HL-60 (cell line): ENCODE data around the gene NAGA.

Source experiments
- DNase-seq, 2 experiments: peaks; one replicate each; pipeline ENCODE4 v3.0.0-alpha.2; 2010 to 2020; ENCODE audit warnings: low read depth in 1 of 2, low spot score in 1 of 2
- H3K27ac ChIP-seq: fragments of 250-450 bp; sonication (Bioruptor Pico); replicated peaks from 2 replicates; pipeline ENCODE4 v1.5.1; 2020; ENCODE audit warnings: mild to moderate bottlenecking, moderate library complexity
- H3K27me3 ChIP-seq: fragments of 250-450 bp; sonication (Bioruptor Pico); 2 replicates; pipeline ENCODE4 v1.5.1; 2021; ENCODE audit warnings: mild to moderate bottlenecking, moderate library complexity; ENCODE audit not compliant: insufficient read depth, poor library complexity, severe bottlenecking
- H3K4me3 ChIP-seq: replicated peaks from 2 replicates; pipeline ENCODE4 v1.5.1; 2011; ENCODE audit warnings: mild to moderate bottlenecking, control low read depth, low read length; ENCODE audit not compliant: insufficient read depth
- GABPA ChIP-seq: IDR thresholded peaks from 2 replicates; pipeline ENCODE4 v1.6.1; 2012; ENCODE audit warnings: low read depth
- POLR2AphosphoS5 ChIP-seq: IDR thresholded peaks from 2 replicates; pipeline ENCODE4 v1.6.1; 2012; ENCODE audit warnings: low read depth
- SPI1 ChIP-seq: IDR thresholded peaks from 2 replicates; pipeline ENCODE4 v1.6.1; 2012; ENCODE audit warnings: low read depth, mild to moderate bottlenecking, borderline replicate concordance
- TF ChIP-seq, protein P1 (sequence below): IDR thresholded peaks from one replicate; pipeline ENCODE4 v1.5.1; 2011; ENCODE audit warnings: low read length, control low read depth, inconsistent platforms; ENCODE audit not compliant: insufficient read depth
- TF ChIP-seq, protein P2 (sequence below): IDR thresholded peaks from 2 replicates; pipeline ENCODE4 v1.6.1; 2012; ENCODE audit warnings: low read depth; ENCODE audit not compliant: insufficient replicate concordance

NAGA gene

DNA sequence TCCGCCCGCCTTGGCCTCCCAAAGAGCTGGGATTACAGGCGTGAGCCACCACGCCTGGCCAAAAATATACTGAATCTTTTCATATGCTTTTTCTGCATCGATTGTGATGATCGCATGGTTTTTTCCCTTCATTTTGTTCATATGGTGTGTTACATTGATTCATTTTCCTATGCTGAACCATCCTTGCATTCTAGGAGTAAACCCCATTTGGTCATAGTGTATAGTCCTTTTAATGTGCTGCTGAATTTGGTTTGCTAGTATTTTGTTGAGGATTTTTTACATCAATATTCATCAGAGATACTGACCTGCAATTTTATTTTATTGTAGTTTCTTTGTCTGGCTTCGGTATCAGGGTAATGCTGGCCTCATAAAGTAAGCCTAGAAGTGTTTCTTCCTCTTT lies 59.8 kb downstream of the NAGA start:
- H3K4me3 ChIP-seq = no peak overlapping the region
- no peaks in the 10 kb centered on the region for H3K27me3 ChIP-seq
- DNase-seq = no peak
- TF ChIP-seq SPI1 = no peak
- TF ChIP-seq, protein P1, sequence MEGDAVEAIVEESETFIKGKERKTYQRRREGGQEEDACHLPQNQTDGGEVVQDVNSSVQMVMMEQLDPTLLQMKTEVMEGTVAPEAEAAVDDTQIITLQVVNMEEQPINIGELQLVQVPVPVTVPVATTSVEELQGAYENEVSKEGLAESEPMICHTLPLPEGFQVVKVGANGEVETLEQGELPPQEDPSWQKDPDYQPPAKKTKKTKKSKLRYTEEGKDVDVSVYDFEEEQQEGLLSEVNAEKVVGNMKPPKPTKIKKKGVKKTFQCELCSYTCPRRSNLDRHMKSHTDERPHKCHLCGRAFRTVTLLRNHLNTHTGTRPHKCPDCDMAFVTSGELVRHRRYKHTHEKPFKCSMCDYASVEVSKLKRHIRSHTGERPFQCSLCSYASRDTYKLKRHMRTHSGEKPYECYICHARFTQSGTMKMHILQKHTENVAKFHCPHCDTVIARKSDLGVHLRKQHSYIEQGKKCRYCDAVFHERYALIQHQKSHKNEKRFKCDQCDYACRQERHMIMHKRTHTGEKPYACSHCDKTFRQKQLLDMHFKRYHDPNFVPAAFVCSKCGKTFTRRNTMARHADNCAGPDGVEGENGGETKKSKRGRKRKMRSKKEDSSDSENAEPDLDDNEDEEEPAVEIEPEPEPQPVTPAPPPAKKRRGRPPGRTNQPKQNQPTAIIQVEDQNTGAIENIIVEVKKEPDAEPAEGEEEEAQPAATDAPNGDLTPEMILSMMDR = no peak
- no peak for TF ChIP-seq POLR2AphosphoS5
- no peak for TF ChIP-seq GABPA
- TF ChIP-seq, protein P2, sequence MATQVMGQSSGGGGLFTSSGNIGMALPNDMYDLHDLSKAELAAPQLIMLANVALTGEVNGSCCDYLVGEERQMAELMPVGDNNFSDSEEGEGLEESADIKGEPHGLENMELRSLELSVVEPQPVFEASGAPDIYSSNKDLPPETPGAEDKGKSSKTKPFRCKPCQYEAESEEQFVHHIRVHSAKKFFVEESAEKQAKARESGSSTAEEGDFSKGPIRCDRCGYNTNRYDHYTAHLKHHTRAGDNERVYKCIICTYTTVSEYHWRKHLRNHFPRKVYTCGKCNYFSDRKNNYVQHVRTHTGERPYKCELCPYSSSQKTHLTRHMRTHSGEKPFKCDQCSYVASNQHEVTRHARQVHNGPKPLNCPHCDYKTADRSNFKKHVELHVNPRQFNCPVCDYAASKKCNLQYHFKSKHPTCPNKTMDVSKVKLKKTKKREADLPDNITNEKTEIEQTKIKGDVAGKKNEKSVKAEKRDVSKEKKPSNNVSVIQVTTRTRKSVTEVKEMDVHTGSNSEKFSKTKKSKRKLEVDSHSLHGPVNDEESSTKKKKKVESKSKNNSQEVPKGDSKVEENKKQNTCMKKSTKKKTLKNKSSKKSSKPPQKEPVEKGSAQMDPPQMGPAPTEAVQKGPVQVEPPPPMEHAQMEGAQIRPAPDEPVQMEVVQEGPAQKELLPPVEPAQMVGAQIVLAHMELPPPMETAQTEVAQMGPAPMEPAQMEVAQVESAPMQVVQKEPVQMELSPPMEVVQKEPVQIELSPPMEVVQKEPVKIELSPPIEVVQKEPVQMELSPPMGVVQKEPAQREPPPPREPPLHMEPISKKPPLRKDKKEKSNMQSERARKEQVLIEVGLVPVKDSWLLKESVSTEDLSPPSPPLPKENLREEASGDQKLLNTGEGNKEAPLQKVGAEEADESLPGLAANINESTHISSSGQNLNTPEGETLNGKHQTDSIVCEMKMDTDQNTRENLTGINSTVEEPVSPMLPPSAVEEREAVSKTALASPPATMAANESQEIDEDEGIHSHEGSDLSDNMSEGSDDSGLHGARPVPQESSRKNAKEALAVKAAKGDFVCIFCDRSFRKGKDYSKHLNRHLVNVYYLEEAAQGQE = no peak
- no peak overlapping the region for H3K27ac ChIP-seq
